Inferior parietal cortex (tissue), 1 donor: ENCODE data around the gene KCNQ5.

Source experiments
- DNase-seq: peaks from one replicate; pipeline ENCODE4 v3.0.0-alpha.2; 2016; ENCODE audit errors: extremely low spot score

The KCNQ5 gene

DNA sequence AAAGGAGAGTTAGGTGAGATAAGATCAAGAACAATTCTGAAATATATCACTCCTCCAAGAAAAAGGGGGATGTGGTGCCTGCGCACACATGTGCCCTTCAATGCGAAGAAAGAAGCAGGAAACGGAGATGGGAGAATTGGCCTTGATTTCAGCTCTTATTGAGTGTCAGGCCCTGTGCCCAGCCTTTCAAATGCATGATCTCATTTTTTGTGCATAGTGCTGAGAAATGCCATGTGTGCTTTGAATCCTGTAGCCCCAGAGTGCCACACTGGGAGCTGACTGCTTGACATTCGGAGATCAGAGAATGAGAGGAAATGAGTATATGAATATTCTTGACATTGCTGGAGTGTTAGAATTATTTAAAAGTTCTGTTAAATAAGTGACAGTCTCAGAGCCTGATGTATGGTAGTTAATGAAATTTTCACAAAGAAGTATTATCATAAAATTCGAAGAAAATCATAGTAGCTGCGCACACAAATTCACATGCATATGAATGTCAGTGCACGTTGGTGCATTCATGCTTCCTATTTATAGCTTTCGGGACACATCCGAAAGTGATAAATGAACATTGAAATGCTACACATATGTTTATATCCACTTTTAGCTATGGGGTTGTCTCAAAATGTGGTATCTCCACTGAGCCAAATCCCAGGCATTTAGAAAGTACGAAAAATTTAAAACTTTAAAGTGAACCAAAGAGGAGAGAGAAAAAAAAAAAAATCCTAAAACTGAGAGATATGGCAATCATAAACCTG, 172.0 kb downstream of the KCNQ5 start:
- peak; percentile 15 for DNase-seq

DNA sequence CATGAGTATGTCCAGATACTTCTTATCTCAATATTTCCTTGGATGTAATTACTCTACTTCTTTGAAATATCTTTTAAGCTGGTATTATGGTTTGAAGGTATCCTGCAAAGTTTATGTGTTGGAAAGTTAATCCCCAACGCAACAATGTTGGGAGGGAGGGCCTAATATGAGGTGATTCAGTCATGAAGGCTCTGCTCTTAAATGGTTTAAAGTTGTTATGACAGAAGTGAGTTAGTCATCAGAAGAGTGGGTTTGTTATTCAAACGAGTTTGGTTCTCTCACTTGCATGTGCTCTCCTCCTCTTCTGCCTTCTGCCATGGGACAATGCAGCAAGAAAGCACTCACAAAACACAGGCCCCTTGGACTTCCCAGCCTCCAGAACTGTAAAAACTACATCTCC, 176.3 kb downstream of the KCNQ5 start:
- no peak for DNase-seq

DNA sequence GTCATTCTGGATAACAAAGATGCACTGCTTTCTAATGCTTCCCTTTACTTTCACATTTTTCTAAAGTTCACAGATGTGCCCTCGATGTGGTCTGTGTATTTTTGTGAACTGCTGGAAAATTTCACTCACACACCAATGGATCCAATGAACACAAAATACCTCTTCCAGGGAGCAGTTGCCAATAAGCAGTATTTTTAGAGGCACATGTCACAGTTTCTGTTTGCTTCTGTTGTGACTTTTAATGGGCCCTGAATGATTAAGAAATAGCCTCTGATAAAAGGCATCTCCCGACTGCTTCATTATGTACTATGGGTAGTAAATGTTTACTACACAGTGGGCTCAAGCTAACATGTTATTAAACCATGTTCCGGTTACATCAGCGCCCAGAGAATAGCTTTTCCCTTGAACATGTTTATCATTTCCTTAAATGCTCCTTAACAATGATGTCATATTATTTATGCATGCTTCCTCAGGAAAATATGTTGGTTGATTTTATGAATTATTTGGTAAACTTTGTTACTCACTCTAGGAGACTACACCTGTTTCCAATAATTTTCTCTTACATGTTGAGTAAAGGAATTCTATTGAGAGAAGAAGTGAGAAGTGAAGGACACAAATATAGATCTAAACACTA, 188.0 kb downstream of the KCNQ5 start:
- no peak for DNase-seq

DNA sequence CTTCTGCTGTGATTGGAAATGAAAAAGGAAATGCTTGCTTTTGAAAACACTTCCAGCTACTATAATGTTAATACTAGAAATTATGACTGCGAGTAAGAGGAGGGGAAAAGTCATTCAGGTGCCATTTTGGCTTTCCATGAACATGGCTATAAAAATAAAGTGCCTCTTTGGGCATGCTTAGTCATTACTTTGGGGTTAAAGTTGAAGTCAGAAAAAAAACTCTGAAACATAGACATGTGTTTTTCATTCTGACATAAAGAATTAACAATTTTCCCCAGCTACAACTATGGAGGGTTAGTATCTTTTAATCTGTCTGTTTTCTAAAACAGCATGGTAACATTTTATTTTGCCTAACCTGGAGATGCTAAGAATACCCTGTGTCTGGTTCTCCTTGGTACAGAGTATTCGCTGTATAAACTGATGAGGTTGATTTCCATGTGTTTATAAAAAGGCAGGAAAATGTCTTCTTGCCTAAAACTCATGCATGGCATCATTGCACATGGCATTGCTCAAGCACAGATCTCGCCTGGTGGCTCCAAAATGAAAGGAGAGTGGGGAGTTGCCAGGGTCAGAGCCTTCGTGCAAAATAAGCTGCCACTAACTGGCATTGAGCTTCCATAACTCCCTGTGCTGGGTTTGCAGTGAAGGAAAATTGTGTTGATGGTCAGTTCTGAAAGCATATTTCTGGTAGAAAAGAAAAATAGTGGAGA, 188.9 kb downstream of the KCNQ5 start:
- no peak for DNase-seq

DNA sequence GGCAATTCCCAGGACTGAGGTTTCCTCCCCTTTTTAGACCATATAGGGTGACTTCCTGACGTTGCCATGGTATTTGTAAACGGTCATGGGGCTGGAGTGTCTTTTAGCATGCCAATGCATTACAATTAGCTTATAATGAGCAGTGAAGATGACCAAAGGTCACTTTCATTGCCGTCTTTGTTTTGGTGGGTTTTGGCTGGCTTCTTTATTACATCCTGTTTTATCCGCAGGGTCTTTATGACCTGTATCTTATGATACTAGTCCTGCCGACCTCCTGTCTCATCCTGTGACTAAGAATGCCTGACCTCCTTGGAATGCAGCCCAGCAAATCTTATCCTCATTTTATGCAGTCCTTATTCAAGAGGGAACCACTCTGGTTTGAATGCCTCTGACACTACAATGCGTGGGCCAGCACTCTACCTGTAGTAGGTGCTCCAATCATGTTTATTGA, 190.1 kb downstream of the KCNQ5 start:
- DNase-seq = no peak

DNA sequence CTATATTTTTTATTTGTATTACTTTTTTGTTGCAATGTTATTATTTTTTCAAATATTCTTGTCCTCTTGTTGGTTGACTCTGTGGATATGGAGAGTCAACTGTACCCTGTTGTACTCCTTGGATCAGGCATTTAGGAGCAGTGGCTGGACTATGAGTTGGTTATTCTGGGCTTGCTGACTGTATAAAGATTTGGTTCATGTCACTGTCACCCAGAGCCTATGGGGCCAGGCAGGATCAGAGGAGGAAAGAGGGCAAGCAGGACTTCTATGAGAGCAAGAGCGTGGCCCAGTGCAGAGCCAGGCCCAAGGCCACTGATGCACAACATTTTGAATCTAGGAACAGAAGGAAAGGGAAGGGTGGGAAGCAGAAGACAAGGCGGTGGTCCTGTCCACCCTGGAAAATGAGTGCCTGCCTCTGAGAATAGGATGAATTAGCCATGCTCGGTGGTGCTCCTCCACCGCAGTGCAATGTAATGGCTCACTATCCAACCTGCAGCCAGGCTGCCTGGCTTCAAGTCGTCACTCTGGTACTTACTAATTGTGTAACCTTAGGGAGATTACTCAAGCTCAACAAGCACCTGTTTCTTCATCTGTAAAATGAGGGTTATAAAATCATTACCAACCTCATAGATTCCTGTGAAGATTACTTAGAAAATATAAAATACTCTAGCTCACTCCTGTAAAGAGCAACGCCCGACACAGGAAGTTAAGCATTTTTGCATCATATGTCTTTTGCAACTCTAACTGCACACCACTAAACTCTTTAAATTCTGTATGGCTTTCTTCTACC, 192.1 kb downstream of the KCNQ5 start:
- DNase-seq = no peak

DNA sequence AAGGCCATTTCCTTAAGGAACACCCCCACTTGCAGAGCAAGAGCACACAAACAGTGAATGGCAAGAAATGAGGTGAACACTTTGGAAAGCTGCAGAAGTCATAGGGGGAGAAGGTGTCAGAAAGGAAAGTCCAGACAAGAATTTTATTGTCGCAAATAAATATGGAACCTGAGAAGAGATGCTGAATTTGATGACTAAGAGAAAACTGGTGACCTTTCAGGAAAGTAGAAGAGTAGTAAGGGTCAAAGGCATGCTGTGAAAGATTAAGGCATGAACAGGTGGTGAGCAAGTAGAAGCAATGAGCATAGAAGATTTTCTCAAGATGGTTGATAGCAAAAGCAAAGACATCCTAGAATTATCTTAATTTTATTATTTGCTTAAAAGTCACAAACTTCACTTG, 194.2 kb downstream of the KCNQ5 start:
- no peak for DNase-seq

DNA sequence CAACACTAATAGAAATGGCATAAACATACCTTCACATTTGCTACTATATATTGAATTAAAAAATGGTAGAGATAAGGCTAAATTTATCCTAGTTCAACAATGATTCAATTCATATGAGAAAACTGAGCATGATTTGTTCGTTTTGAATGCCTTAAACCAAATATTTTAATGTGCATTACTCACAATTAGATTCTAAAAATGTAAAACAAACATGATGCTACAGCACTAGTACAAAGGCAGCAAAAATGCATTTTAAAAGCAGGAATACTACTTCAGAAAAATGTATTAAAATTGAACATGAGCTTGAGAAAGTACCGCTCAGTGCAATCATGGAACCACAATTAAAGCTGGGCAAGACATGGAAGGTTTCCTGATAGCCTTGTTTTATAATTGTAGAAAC, 195.3 kb downstream of the KCNQ5 start:
- DNase-seq = no peak

DNA sequence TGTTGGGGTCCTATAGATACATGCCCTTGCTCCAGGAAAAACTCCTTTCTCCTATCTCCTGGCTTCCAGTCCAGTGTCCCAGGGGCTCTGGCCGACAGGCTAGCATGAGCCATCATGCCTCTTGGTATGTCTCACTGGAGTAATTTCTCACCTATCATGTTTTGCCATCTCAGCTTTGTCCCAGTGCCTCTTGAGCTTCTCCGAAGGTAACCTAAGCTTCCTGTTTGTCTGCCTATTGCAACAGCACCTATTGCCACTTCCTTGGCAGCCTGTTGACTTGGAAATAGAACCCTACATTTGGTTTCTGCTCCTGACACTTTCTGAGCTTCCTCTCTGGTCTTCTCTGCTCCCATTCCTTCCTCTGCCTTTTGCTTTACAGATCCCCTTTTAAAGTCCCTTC, 197.7 kb downstream of the KCNQ5 start:
- no peak for DNase-seq

DNA sequence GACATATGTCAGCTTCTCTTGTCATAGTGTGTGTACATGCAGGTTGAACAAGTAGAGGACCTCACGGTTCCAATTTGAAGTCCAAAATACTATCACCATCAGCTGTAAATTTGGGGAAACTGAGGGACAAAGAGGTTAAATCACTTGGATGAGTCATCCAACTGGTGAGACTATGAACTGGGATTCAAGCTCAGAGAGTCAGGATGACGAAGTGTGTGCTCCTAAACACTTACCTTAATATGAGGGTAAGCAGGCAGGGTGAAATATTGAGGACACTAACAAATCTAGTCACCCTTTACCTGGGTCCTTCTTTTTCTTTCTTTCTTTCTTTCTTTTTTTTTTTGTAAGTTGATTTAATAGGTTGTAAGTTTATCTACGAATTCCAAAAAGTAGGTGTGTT, 198.3 kb downstream of the KCNQ5 start:
- DNase-seq = no peak

DNA sequence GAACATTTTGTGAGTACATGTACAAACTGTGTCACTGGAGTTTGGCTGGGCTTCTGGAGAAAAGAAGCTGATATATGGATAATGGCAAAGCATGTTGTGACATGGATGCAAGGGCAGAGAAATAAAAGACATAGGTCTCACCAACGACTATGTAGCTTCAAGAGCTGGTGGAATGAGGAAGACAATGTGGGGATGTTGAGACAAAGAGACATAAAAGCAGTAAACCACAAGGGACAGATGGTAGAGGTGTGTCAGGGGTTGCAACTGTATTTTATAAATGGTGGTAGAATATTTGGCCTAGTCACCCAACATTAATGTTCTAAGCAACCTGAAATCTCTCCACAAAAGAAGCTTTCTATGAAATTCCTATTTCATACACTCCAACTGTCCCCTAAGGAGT, 199.0 kb downstream of the KCNQ5 start:
- no peak for DNase-seq

DNA sequence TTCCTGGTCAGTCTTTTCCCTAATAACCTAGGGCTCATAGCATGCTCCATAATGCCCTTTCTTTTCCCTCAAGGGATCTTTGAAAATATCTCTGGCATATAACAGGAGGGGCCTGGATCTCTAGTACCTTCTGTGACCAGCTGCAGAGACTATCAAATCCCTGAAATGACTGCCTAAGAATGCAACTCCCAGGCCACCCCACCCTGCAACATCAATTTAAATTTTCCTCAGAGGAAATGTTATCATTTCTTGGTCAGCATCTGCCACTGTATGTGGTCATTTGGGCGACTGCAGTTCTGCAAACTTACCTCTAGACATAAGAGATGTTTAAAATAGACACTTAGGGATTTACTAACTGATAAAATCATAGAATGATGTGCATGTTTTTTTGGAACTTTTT, 200.2 kb downstream of the KCNQ5 start:
- DNase-seq = no peak

DNA sequence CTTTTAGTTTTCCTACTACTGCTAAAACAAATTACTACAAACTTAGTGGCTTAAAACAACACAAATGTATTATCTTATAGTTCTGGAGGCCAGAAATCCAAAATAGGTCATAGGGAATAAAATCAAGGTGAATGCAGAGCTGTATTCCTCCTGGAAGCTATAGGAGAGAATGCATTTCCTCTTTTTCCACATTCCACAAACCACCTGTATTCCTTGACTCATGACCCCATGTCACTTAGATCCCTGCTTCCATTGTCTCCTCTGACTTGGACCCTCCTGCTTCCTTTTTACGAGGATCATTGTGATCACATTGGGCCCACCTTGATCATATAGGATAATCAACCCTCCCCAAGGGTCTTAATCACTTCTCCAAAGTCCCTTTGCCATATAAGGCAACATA, 200.8 kb downstream of the KCNQ5 start:
- DNase-seq = no peak

DNA sequence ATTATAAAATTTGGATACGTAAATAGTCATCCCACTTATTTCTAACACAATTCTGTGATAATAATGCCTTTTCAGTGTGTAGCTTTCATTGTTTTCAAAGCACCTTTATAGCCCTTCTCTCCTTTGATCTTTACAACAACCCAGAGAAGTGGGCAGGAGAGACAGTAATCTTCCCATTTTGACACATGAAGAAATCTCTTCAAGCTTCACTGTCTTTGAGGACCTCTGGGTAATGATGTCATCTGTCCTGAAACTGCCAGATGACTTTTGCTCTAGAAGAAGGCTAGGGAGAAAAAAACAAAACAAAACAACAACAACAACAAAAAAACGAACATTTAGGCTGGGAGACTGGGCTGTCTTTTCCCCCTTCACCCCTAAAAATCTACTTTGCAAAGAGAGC, 203.0 kb downstream of the KCNQ5 start:
- DNase-seq = no peak

DNA sequence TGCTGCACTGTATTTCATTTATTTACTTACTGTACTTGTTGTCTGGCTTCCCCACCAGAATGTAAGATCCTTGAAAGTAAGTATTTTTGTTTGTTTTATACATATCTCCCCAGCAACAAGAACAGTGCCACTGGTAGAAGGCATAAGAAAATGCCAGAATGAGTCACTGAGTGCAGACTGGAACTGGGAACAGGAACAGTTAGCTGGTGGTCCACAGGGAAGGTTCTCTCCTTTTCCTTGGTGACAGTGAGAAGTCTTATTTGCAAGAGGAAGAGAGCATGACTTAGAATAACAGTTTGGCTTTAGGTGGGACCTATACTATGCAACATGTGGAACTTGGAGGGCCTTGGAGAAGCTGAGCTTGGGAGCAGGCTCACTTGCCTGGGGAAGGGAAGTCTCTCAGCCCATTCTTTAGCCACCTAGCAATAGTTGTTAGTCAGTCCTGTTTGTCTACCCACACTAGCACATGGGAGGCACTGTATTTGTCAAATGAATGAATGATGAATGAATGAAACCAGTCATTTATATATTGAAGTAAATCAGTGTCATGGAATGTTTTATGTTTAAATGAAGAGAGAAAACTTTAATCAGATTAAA, 203.5 kb downstream of the KCNQ5 start:
- DNase-seq = no peak

DNA sequence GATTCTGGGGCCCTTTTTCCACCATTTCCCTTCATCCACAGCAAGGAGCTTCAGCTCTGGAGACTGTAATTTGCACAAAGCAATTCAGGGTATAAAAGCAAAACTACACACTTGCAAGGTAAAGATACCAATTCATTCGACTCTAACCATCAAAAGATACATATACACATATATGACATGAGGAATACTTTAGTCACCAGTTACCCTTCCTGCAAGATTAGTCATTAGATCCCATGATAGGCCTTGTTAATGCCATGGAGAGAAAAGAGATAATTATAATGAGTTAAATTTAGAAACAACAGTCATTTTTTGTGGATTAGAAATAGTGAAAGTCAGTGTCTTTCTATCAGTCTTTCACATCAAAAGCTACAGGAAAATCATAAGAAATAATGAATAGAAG, 204.2 kb downstream of the KCNQ5 start:
- no peak for DNase-seq

DNA sequence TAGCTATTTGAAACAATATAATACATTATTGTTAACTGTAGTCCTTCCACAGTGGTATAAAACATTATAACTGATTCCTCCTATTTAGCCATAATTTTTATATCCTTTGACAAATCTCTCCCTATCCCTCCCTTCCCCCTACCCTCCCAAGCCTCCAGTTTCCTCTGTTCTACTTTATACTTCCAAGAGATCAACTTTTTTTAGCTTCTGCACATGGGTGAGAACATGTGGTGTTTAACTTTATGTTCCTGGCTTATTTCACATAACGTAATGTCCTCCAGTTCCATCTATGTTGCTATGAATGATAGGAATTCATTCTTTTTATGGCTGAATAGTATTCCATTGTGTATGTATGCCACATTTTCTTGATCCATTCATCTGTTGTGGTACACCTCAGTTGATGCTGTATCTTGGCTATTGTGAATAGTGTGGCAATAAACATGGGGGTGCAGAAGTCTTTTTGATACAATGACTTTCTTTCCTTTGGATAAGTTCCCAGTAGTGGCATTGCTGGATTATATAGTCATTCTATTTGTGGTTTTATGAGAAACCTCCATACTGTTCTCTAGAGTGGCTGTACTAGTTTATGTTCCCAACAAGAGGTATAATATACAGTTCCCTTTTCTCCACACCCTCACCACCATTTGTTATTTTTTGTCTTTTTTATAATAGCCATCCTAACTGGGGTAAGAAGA, 205.0 kb downstream of the KCNQ5 start:
- DNase-seq = no peak

DNA sequence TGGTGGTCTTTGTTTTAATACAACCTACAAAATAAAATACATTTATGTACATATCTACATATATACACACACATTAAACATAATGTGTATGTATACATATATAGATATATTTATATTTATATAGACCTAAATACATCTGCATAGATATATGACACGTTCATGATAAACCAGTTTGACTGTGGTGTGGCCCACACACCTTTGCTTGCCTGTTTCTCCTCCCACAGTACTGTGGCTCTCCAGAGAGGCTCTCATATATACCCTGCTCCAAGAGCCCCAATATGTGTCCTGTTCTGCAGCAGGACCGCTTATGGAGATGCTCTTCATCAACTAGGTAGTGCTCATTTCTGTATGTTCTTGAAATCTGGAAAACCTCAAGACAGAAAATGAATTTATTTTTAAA, 207.0 kb downstream of the KCNQ5 start:
- DNase-seq = no peak

DNA sequence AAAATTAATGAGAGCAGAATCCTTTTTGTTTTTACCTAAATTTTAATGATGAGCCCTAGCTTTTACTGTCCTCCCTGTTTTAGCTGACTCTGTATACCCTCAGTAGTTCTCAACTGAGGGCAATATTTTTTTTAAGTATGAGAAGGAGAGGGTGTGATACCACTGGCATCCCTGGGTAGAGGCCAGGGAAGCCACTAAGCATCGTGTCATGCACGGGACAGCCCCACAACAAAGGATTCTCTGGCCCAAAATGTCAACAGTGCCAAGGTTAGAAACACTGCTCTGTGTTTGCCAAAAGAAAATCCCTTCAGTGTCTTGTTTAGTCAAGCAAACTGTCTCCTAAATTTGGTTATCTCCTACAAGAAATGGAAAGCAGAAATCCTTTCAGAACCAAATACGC, 210.4 kb downstream of the KCNQ5 start:
- no peak for DNase-seq

DNA sequence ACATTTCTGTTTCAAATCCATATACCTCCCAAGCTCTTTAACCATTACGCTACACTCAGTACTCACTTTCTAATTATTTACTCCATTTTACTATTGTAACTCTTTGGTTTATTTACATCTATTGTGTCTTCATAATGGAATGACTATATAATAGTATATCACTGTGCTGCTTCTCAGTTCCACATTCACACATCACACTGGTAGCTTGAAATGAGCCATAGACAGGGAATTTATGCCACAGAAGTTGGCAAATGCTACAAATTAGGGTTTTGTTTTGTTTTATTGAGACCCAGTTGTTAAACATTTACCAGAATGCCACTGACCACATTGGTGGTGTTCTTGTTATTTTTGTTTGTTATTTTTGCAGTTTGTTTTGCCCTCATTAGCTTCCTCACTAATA, 213.9 kb downstream of the KCNQ5 start:
- no peak for DNase-seq

DNA sequence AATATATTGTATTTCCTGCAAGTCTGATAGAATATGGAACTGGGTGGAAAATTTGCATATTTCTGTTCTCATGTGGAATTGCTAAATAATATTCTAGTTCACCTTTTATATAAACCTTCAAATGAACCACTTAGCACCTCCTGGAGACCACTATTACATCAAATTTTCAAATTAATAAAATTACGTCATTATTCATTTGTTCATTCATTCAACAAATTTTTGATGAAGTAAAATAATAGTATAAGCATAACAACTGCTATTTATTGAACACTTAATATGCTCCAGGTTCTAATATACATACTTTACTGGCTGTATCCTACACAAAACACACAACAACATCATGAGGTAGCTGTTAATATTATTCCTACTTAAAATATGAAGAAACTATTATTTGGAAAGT, 215.1 kb downstream of the KCNQ5 start:
- no peak for DNase-seq
